Measurements from ENCODE around the gene YIPF1. TPM values are rescaled to one million over a fixed set of nuclear protein-coding genes. Genes with fewer than 3 reads are reported as not detected.

Gene YIPF1
- total and polyA plus RNA-seq, 2 donors (not counting 1 experiment from before 2014, with no cell fraction given), result 13.9 to 15.8 TPM

- H3K4me1 ChIP-seq (ENCODE audit: control insufficient read depth in 2 of 2, insufficient read depth in 2 of 2, low read length in 2 of 2), result no peaks in the 10 kb centered on the region
- no peaks in the 10 kb centered on the region for H3K27me3 ChIP-seq (replicated peaks in 1 of 4; ENCODE audit: control extremely low read depth in 1 of 4, control insufficient read depth in 3 of 4, insufficient read depth in 4 of 4, low read length in 3 of 4)
- H3K9ac ChIP-seq (ENCODE audit: low read length), result no peak overlapping the region
- H3K27ac ChIP-seq (ENCODE audit: low read length in 2 of 2), result no peak overlapping the region
- intact Hi-C loops (cut with micrococcal nuclease), result no loop called here
- no peaks in the 10 kb centered on the region for H3K9me3 Mint-ChIP-seq (ENCODE audit: insufficient read depth)
- no peaks in the 10 kb centered on the region for H3K27me3 Mint-ChIP-seq
- H3K79me2 ChIP-seq (ENCODE audit: control insufficient read depth, insufficient read depth, low read length), result no peaks in the 10 kb centered on the region
- H2AFZ ChIP-seq (ENCODE audit: insufficient read depth, low read depth, low read length, poor library complexity, severe bottlenecking), result no peak overlapping the region
- no peak for ATAC-seq (ENCODE audit: low read depth)
- TF ChIP-seq CTCF (IDR thresholded peaks at IDR 0.05), result no peak
- TF ChIP-seq EZH2 (IDR thresholded peaks at IDR 0.05; ENCODE audit: borderline replicate concordance, insufficient read depth, low read depth, low read length, poor library complexity, severe bottlenecking), result no peak
- POLR2A ChIA-PET, result no interaction called here
- no peaks in the 10 kb centered on the region for H3K4me1 Mint-ChIP-seq
- H3K9me3 ChIP-seq (ENCODE audit: control extremely low read depth in 1 of 3, control insufficient read depth in 2 of 3, insufficient read depth in 1 of 3, low read length in 2 of 3), result no peaks in the 10 kb centered on the region
- H3K4me3 ChIP-seq (ENCODE audit: control extremely low read depth in 1 of 5, extremely low read depth in 1 of 5, insufficient read depth in 1 of 5, low read depth in 2 of 5, low read length in 4 of 5), result no peak overlapping the region
- CTCF ChIA-PET, result no interaction called here
- no peak for DNase-seq
- H3K36me3 ChIP-seq (replicated peaks in 1 of 2; ENCODE audit: control extremely low read depth in 1 of 2, control insufficient read depth in 1 of 2, extremely low read depth in 1 of 2, insufficient read depth in 2 of 2, low read length in 1 of 2), result peaks cover 0 to 8% of the 10 kb centered on the region in 2 experiments
- H3K27ac Mint-ChIP-seq, result no peak overlapping the region
- WGBS (ENCODE audit: insufficient coverage), result 100% methylated on average over 3 of the region's 3 CpGs
- no peaks in the 10 kb centered on the region for H4K20me1 ChIP-seq (ENCODE audit: control insufficient read depth, insufficient read depth, low read length, poor library complexity, severe bottlenecking)
- H3K4me2 ChIP-seq (replicated peaks; ENCODE audit: low read depth, low read length, poor library complexity, severe bottlenecking), result no peak overlapping the region
- no peak overlapping the region for H3K4me3 Mint-ChIP-seq
Measured at GRCh38 chr1:53909946-53910345, 20.3 kb upstream of the YIPF1 start.

GRCh38 chr1:53906121-53906520 is 16.5 kb upstream of the YIPF1 start:
- Histone ChIP-seq H3K9me3 (ENCODE audit: control extremely low read depth in 1 of 3, control insufficient read depth in 2 of 3, insufficient read depth in 1 of 3, low read length in 2 of 3) (no peaks in the 10 kb centered on the region), H3K79me2 (ENCODE audit: control insufficient read depth, insufficient read depth, low read length) (no peaks in the 10 kb centered on the region), H3K4me2 (replicated peaks; ENCODE audit: low read depth, low read length, poor library complexity, severe bottlenecking) (no peak overlapping the region), H3K4me3 (ENCODE audit: control extremely low read depth in 1 of 5, extremely low read depth in 1 of 5, insufficient read depth in 1 of 5, low read depth in 2 of 5, low read length in 4 of 5) (no peak overlapping the region), H4K20me1 (ENCODE audit: control insufficient read depth, insufficient read depth, low read length, poor library complexity, severe bottlenecking) (no peaks in the 10 kb centered on the region), H2AFZ (ENCODE audit: insufficient read depth, low read depth, low read length, poor library complexity, severe bottlenecking) (no peak overlapping the region), H3K27ac (ENCODE audit: low read length in 2 of 2) (no peak overlapping the region), H3K36me3 (replicated peaks in 1 of 2; ENCODE audit: control extremely low read depth in 1 of 2, control insufficient read depth in 1 of 2, extremely low read depth in 1 of 2, insufficient read depth in 2 of 2, low read length in 1 of 2) (no peaks in the 10 kb centered on the region), H3K9ac (ENCODE audit: low read length) (no peak overlapping the region), H3K27me3 (replicated peaks in 1 of 4; ENCODE audit: control extremely low read depth in 1 of 4, control insufficient read depth in 3 of 4, insufficient read depth in 4 of 4, low read length in 3 of 4) (no peaks in the 10 kb centered on the region), H3K4me1 (ENCODE audit: control insufficient read depth in 2 of 2, insufficient read depth in 2 of 2, low read length in 2 of 2) (no peaks in the 10 kb centered on the region)
- ATAC-seq (ENCODE audit: low read depth) (no peak), DNase-seq (no peak)
- CTCF ChIA-PET, result no interaction called here
- WGBS (ENCODE audit: insufficient coverage), result 91% methylated on average over 4 of the region's 4 CpGs
- no peaks in the 10 kb centered on the region for H3K4me1 Mint-ChIP-seq
- H3K4me3 Mint-ChIP-seq, result no peak overlapping the region
- no peak overlapping the region for H3K27ac Mint-ChIP-seq
- no peaks in the 10 kb centered on the region for H3K9me3 Mint-ChIP-seq (ENCODE audit: insufficient read depth)
- intact Hi-C loops (cut with micrococcal nuclease), result no loop called here
- TF ChIP-seq EZH2 (IDR thresholded peaks at IDR 0.05; ENCODE audit: borderline replicate concordance, insufficient read depth, low read depth, low read length, poor library complexity, severe bottlenecking) (no peak), CTCF (IDR thresholded peaks at IDR 0.05) (no peak)
- no peaks in the 10 kb centered on the region for H3K27me3 Mint-ChIP-seq
- POLR2A ChIA-PET, result no interaction called here

All from B cell (primary cell).